Endothelial cell of umbilical vein (primary cell): ENCODE measurements around the gene MAP1LC3B2. TPM values are rescaled to one million over a fixed set of nuclear protein-coding genes. Genes with fewer than 3 reads are reported as not detected.

Experiments used
- BruUV-seq: library from RNA; stranded (reverse); fragments of 400-500 nt; replicated peaks from 2 replicates; lab custom pipeline; 2021; lab: Mats Ljungman, UMichigan
- CTCF ChIA-PET: fragments of 300-600, 350-600 bp; sonication (Branson Sonifier 250); formaldehyde crosslinking; loops from one replicate; lab custom pipeline; 2021; ENCODE audit warnings: antibody characterized with exemption, inconsistent platforms; lab: Charles Lee
- POLR2A ChIA-PET: fragments of 300-600, 350-600 bp; sonication (Branson Sonifier 250); formaldehyde crosslinking; loops from one replicate; lab custom pipeline; 2021; ENCODE audit warnings: antibody characterized with exemption, inconsistent platforms; lab: Charles Lee
- DNase-seq: peaks from one replicate; pipeline ENCODE4 v3.0.0-alpha.2; 2011; ENCODE audit warnings: low read depth, low spot score
- FAIRE-seq: peaks from 2 replicates; lab custom pipeline; 2011; peaks lifted over from hg19 to GRCh38; lab: Jason Lieb, UNC
- H2AFZ ChIP-seq: 2 replicates; pipeline ENCODE4 v1.6.0; 2012; ENCODE audit warnings: low read depth, low read length, control low read depth, inconsistent platforms
- H3K27ac ChIP-seq: 2 replicates; pipeline ENCODE4 v1.5.1; 2011; ENCODE audit warnings: low read depth, mild to moderate bottlenecking, control low read depth, low read length, moderate library complexity; ENCODE audit not compliant: insufficient read depth
- H3K27me3 ChIP-seq, 2 experiments: 2 replicates each; pipeline versions ENCODE4 v1.6.0 to v1.6.1; 2011; ENCODE audit warnings: low read length in 2 of 2, mixed read lengths in 1 of 2; ENCODE audit not compliant: control insufficient read depth in 2 of 2, insufficient read depth in 2 of 2
- H3K36me3 ChIP-seq, 2 experiments: 2 replicates in 1 of 2; 3 replicates in 1 of 2; pipeline ENCODE4 v1.5.1; 2011; ENCODE audit warnings: low read length in 2 of 2, mild to moderate bottlenecking in 1 of 2, moderate library complexity in 1 of 2; ENCODE audit not compliant: control insufficient read depth in 2 of 2, insufficient read depth in 2 of 2; ENCODE audit errors: extremely low read depth in 1 of 2
- H3K4me1 ChIP-seq: 3 replicates; pipeline ENCODE4 v1.5.1; 2011; ENCODE audit warnings: mild to moderate bottlenecking, low read length; ENCODE audit not compliant: control insufficient read depth, insufficient read depth; ENCODE audit errors: extremely low read depth
- H3K4me2 ChIP-seq: 2 replicates; pipeline ENCODE4 v1.6.1; 2011; ENCODE audit warnings: low read length, control low read depth, mixed read lengths; ENCODE audit not compliant: insufficient read depth
- H3K4me3 ChIP-seq, 3 experiments: fragments of 200-600 bp in 1 of 3; sonication (generic), shearing (Covaris generic) in 1 of 3; replicated peaks in 1 of 3; 2 replicates each; pipeline ENCODE4 v1.5.1; 2011 to 2016; ENCODE audit warnings: control low read depth in 3 of 3, low read length in 3 of 3, mild to moderate bottlenecking in 2 of 3, inconsistent platforms in 1 of 3, low read depth in 1 of 3, moderate library complexity in 1 of 3; ENCODE audit not compliant: insufficient read depth in 1 of 3
- H3K79me2 ChIP-seq: 2 replicates; pipeline ENCODE4 v1.6.0; 2012; ENCODE audit warnings: low read length, inconsistent platforms; ENCODE audit not compliant: control insufficient read depth, insufficient read depth
- H3K9ac ChIP-seq: replicated peaks from 2 replicates; pipeline ENCODE3; 2011; ENCODE audit warnings: low read length, control low read depth; ENCODE audit not compliant: insufficient read depth; ENCODE audit errors: extremely low read depth
- H3K9me1 ChIP-seq: replicated peaks from 3 replicates; pipeline ENCODE4 v1.6.0; 2011; ENCODE audit warnings: mild to moderate bottlenecking, low read length; ENCODE audit not compliant: control insufficient read depth, insufficient read depth; ENCODE audit errors: extremely low read depth
- H3K9me3 ChIP-seq: replicated peaks from 2 replicates; pipeline ENCODE4 v1.5.1; 2012; ENCODE audit warnings: low read length, inconsistent platforms; ENCODE audit not compliant: control insufficient read depth, insufficient read depth
- H4K20me1 ChIP-seq: replicated peaks from 2 replicates; pipeline ENCODE3; 2011; ENCODE audit warnings: mild to moderate bottlenecking, low read length; ENCODE audit not compliant: control insufficient read depth, insufficient read depth; ENCODE audit errors: extremely low read depth
- EZH2 ChIP-seq: IDR thresholded peaks from 2 replicates; pipeline ENCODE4 v1.6.1; 2012; ENCODE audit warnings: borderline replicate concordance, low read depth, mild to moderate bottlenecking, moderate library complexity, low read length, inconsistent platforms; ENCODE audit not compliant: severe bottlenecking
- FOS ChIP-seq: IDR thresholded peaks from 2 replicates; pipeline ENCODE4 v1.6.1; 2011; ENCODE audit warnings: mild to moderate bottlenecking, low read length, moderate library complexity, borderline replicate concordance; ENCODE audit not compliant: insufficient read depth
- GATA2 ChIP-seq: IDR thresholded peaks from 2 replicates; pipeline ENCODE4 v1.7.0; 2011; ENCODE audit warnings: low read depth, mild to moderate bottlenecking, moderate library complexity, mixed read lengths, low read length; ENCODE audit not compliant: insufficient read length, insufficient read depth
- JUN ChIP-seq: IDR thresholded peaks from 2 replicates; pipeline ENCODE4 v1.6.1; 2011; ENCODE audit warnings: borderline replicate concordance, low read depth; ENCODE audit not compliant: insufficient read length, insufficient read depth
- POLR2A ChIP-seq: IDR thresholded peaks from 2 replicates; pipeline ENCODE4 v1.6.1; 2012; ENCODE audit warnings: low read depth, mild to moderate bottlenecking, control low read depth, low read length
- POLR2AphosphoS5 ChIP-seq: IDR thresholded peaks from 2 replicates; pipeline ENCODE4 v1.6.1; 2012; ENCODE audit warnings: low read depth, mild to moderate bottlenecking, control low read depth, low read length, moderate library complexity; ENCODE audit not compliant: insufficient read depth
- dilution Hi-C: fragments of 300-500 bp; cut with MboI; formaldehyde crosslinking; loops from one replicate; pipeline ENCODE4 v1.15.0; 2019; ENCODE audit warnings: low sequenced_read_pairs; ENCODE audit not compliant: extremely low pct_ligation_motif_present
- intact Hi-C: fragments of 100-400 bp; cut with micrococcal nuclease; formaldehyde crosslinking; loops from one replicate; pipeline ENCODE4 v1.10.0; 2022
- polyA plus RNA-seq, 4 experiments: library from polyadenylated mRNA; depleted of rRNA in 3 of 4; stranded (reverse) in 3 of 4; unstranded in 1 of 4; fragments of >200 nt; gene quantifications; 2 replicates each; pipeline versions ENCODE4 v1.2.1 to v1.2.3, GENCODE V29; 2011 to 2012; ENCODE audit warnings: missing spikeins in 1 of 4
- total RNA-seq: library from RNA; stranded (reverse); gene quantifications from 2 replicates; pipeline ENCODE4 v1.2.3, GENCODE V29; 2021
- TF ChIP-seq, protein P1 (sequence below), 2 donors: IDR thresholded peaks; 1 replicate in 1 of 2; 2 replicates in 1 of 2; pipeline ENCODE4 v1.5.1; 2011; ENCODE audit warnings: low read length in 2 of 2, mild to moderate bottlenecking in 2 of 2, moderate library complexity in 2 of 2, control low read depth in 1 of 2, inconsistent platforms in 1 of 2, low read depth in 1 of 2; ENCODE audit not compliant: insufficient read depth in 1 of 2; ENCODE audit errors: extremely low read depth in 1 of 2

The MAP1LC3B2 gene
- total and polyA plus RNA-seq, 2 donors (not counting 3 experiments of a cell fraction or from before 2014, with no cell fraction given), result 0.32 to 4.1 TPM

- H3K4me2 ChIP-seq, result no peak overlapping the region
- H2AFZ ChIP-seq, result no peak overlapping the region
- H3K36me3 ChIP-seq, result no peaks in the 10 kb centered on the region
- ChIA-PET CTCF (no interaction called here), POLR2A (no interaction called here)
- H3K4me3 ChIP-seq, result no peak overlapping the region
- no peaks in the 10 kb centered on the region for H3K9me3 ChIP-seq
- H3K4me1 ChIP-seq, result no peaks in the 10 kb centered on the region
- H3K9me1 ChIP-seq, result no peaks in the 10 kb centered on the region
- DNase-seq, result no peak
- no peaks in the 10 kb centered on the region for H4K20me1 ChIP-seq
- peaks cover 6 to 7% of the 10 kb centered on the region in 2 experiments for H3K27me3 ChIP-seq
- H3K9ac ChIP-seq, result no peak overlapping the region
- dilution Hi-C loops, result no loop called here
- intact Hi-C loops, result no loop called here
- BruUV-seq, result no TSS peak
- H3K79me2 ChIP-seq, result no peaks in the 10 kb centered on the region
- TF ChIP-seq EZH2 (no peak), JUN (no peak), FOS (no peak), POLR2AphosphoS5 (no peak), POLR2A (no peak), GATA2 (no peak)
- TF ChIP-seq, protein P1, sequence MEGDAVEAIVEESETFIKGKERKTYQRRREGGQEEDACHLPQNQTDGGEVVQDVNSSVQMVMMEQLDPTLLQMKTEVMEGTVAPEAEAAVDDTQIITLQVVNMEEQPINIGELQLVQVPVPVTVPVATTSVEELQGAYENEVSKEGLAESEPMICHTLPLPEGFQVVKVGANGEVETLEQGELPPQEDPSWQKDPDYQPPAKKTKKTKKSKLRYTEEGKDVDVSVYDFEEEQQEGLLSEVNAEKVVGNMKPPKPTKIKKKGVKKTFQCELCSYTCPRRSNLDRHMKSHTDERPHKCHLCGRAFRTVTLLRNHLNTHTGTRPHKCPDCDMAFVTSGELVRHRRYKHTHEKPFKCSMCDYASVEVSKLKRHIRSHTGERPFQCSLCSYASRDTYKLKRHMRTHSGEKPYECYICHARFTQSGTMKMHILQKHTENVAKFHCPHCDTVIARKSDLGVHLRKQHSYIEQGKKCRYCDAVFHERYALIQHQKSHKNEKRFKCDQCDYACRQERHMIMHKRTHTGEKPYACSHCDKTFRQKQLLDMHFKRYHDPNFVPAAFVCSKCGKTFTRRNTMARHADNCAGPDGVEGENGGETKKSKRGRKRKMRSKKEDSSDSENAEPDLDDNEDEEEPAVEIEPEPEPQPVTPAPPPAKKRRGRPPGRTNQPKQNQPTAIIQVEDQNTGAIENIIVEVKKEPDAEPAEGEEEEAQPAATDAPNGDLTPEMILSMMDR (IDR thresholded peaks at IDR 0.05; ENCODE audit: extremely low read depth in 1 of 2, insufficient read depth in 1 of 2, low read depth in 1 of 2, low read length in 2 of 2), result no peak
- no peak for FAIRE-seq
- H3K27ac ChIP-seq, result no peak overlapping the region
Observed at GRCh38 chr12:116619246-116619645, 60.1 kb downstream of the MAP1LC3B2 start.
